ENCODE results near the gene PCSK6.
"Not testable (repeated sequence)": the region's sequence is repeated elsewhere in the genome, so short reads cannot be mapped to it uniquely, and the experiment has no call there.

PCSK6 gene

DNA sequence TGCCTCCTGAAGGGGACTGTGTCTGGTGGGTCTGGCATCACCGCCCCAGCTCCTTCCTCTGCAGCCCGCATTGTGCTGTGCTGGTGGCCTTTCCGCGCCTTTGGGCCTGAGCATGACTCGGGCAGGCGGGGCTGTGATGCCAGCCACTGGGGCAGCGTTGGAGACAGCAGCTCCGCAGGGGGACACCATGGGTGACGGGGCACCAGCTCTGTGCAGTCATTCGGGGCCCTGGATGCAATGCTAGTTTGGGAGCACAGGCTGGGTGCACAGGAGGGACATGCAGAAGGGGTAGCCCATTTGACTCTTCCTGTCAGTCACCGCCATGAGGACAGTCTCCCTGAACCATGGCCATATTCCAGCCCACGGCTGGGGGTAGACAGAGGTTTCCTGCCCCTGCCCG lies 110.6 kb downstream of the PCSK6 start:
- no peak overlapping the region for H3K4me3 ChIP-seq (ENCODE audit: low read depth, low read length)
- TF ChIP-seq CTCF (IDR thresholded peaks at IDR 0.05; ENCODE audit: low read depth, low read length): no peak

DNA sequence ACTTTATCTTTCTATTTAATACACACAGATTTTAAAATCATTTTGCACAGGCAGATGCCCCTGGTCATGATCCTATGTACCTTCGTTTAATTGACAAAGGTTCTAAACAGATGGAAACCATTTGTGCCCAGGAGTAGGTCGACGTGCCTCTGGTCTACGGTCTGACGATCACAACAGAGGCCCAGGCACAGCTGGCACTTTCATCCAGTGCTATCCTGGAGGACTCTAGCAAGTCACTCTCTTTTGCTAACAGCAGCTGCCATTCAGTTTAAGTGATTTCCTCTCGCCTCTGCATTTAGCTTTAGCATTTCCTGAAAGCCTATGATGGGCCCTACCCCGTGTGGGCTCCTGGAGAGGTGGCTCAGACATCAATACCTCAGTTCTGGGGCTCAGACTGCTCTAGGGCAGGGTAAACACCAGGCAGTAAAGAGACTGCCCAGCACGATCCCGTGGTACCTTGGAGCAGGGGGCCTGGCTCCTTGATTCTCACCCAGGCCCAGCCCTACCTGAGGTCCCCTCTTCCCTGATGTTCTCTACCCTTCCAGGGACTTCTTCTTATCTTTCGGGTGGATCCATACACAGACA lies 111.2 kb downstream of the PCSK6 start:
- H3K4me3 ChIP-seq (ENCODE audit: low read depth, low read length): no peak overlapping the region
- TF ChIP-seq CTCF (IDR thresholded peaks at IDR 0.05; ENCODE audit: low read depth, low read length): no peak

GRCh38 chr15:101376615-101377395 lies 112.7 kb downstream of the PCSK6 start:
- no peak overlapping the region for H3K4me3 ChIP-seq (ENCODE audit: low read depth, low read length)
- no peak for TF ChIP-seq CTCF (IDR thresholded peaks at IDR 0.05; ENCODE audit: low read depth, low read length)

- not testable (repeated sequence) for H3K4me3 ChIP-seq (ENCODE audit: low read depth, low read length)
Observed at GRCh38 chr15:101375006-101375405, 114.5 kb downstream of the PCSK6 start.

DNA sequence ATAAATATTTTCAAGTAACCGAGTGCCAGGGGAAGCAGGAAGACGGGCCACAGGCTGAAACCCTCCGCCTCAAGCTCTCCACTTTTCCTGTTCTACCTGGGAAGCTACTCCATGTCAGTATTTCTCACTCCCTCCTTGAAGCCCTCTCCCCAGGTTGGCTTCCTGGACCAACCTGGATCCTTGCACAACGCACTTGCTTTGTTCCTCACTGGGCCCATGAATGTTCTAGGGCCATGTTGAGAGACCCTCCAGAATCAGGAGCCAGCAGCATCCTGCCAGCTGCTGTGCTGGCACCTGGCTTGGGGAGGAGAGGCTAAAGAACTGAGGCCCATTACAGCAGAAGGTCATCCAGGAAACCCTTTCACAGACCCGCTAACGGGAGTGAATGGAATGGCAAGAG lies 115.2 kb downstream of the PCSK6 start:
- no peak overlapping the region for H3K4me3 ChIP-seq (ENCODE audit: low read depth, low read length)
- TF ChIP-seq CTCF (IDR thresholded peaks at IDR 0.05; ENCODE audit: low read depth, low read length): no peak

GRCh38 chr15:101373577-101373976 lies 115.9 kb downstream of the PCSK6 start:
- TF ChIP-seq CTCF (IDR thresholded peaks at IDR 0.05; ENCODE audit: low read depth, low read length): no peak
- no peak overlapping the region for H3K4me3 ChIP-seq (ENCODE audit: low read depth, low read length)

DNA sequence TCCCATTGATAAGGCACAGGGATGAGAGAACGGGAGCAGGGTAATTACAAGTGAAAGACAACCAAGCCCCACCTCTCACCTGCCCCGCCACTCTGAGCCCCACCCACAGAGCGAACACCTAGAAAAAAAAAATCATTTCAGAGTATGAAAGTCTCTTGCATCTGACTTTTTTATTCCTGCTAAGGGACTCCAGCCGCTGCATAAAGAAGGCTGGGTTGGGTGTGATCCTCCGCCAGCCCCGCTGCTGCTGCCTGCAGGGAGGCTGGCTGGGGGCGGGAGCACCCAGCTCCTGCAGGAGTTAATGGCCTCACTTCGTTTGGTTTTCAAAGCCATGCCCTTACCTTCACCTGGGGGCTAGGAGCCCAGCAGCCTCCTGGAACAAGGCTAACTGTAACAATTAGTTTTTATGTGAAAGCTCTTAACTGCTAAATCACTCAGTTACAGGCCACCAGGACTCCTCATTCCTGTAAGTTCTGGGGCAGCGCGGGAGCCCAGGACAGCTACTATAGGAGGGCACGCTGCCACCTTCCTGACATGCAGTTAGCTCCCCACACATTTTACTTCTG lies 116.5 kb downstream of the PCSK6 start:
- no peak overlapping the region for H3K4me3 ChIP-seq (ENCODE audit: low read depth, low read length)

More for the DNA sequence above, 116.5 kb downstream of the PCSK6 start:
- no peak for TF ChIP-seq CTCF (IDR thresholded peaks at IDR 0.05; ENCODE audit: low read depth, low read length)

Measured in WI38 (cell line).